ENCODE results near the gene BRME1.

BRME1 gene

GRCh38 chr19:13937479-13938300 lies 31.8 kb upstream of the BRME1 start:
- DNase-seq (ENCODE audit: extremely low spot score): no peak
- POLR2A ChIA-PET: interaction anchor here (1.8 kb wide), 1 partner anchor 15 kb away, joined by 6 read pairs; the partner anchor contains the start of gene DCAF15
- TF ChIP-seq FOXA1 (IDR thresholded peaks at IDR 0.05) (no peak), CTBP1 (IDR thresholded peaks at IDR 0.05; ENCODE audit: borderline replicate concordance) (no peak), TARDBP (IDR thresholded peaks at IDR 0.05) (no peak), FOXK2 (IDR thresholded peaks at IDR 0.05) (no peak), LEF1 (IDR thresholded peaks at IDR 0.05; ENCODE audit: borderline replicate concordance) (no peak), FOXM1 (IDR thresholded peaks at IDR 0.05; ENCODE audit: borderline replicate concordance) (no peak), NFRKB (IDR thresholded peaks at IDR 0.05) (no peak), BHLHE40 (IDR thresholded peaks at IDR 0.05; ENCODE audit: borderline replicate concordance) (no peak), SUZ12 (IDR thresholded peaks at IDR 0.05) (no peak), SP1 (IDR thresholded peaks at IDR 0.05) (no peak), ZNF384 (IDR thresholded peaks at IDR 0.05) (no peak), L3MBTL2 (conservative IDR thresholded peaks at IDR 0.05) (no peak), PKNOX1 (IDR thresholded peaks at IDR 0.05) (no peak), ELF4 (IDR thresholded peaks at IDR 0.05) (no peak), ARNT (IDR thresholded peaks at IDR 0.05) (no peak), HDGF (IDR thresholded peaks at IDR 0.05; ENCODE audit: borderline replicate concordance) (no peak)
- CTCF ChIA-PET: no interaction called here

GRCh38 chr19:13935765-13936510 lies 30.0 kb upstream of the BRME1 start:
- ChIA-PET POLR2A (interaction anchor here (0.9 kb wide), 1 partner anchor 16 kb away, joined by 3 read pairs; the partner anchor contains the start of gene DCAF15), CTCF (interaction anchor here (0.6 kb wide), 1 partner anchor 28 kb away, joined by 3 read pairs; no protein-coding TSS in a partner anchor)
- DNase-seq (ENCODE audit: extremely low spot score): no peak
- TF ChIP-seq SP1 (IDR thresholded peaks at IDR 0.05): no peak
- TF ChIP-seq LEF1 (IDR thresholded peaks at IDR 0.05; ENCODE audit: borderline replicate concordance): no peak
- TF ChIP-seq PKNOX1 (IDR thresholded peaks at IDR 0.05): no peak
- TF ChIP-seq FOXK2 (IDR thresholded peaks at IDR 0.05): no peak
- TF ChIP-seq ARNT (IDR thresholded peaks at IDR 0.05): no peak
- no peak for TF ChIP-seq FOXA1 (IDR thresholded peaks at IDR 0.05)
- TF ChIP-seq L3MBTL2 (conservative IDR thresholded peaks at IDR 0.05): no peak
- TF ChIP-seq SUZ12 (IDR thresholded peaks at IDR 0.05): no peak
- TF ChIP-seq HDGF (IDR thresholded peaks at IDR 0.05; ENCODE audit: borderline replicate concordance): no peak
- TF ChIP-seq NFRKB (IDR thresholded peaks at IDR 0.05): no peak
- no peak for TF ChIP-seq CTBP1 (IDR thresholded peaks at IDR 0.05; ENCODE audit: borderline replicate concordance)
- no peak for TF ChIP-seq TARDBP (IDR thresholded peaks at IDR 0.05)
- no peak for TF ChIP-seq BHLHE40 (IDR thresholded peaks at IDR 0.05; ENCODE audit: borderline replicate concordance)
- no peak for TF ChIP-seq ELF4 (IDR thresholded peaks at IDR 0.05)
- TF ChIP-seq ZNF384 (IDR thresholded peaks at IDR 0.05): no peak

GRCh38 chr19:13934785-13935109 lies 28.8 kb upstream of the BRME1 start:
- CTCF ChIA-PET: no interaction called here
- DNase-seq (ENCODE audit: extremely low spot score): no peak
- peak; percentile 82 for TF ChIP-seq TARDBP (IDR thresholded peaks at IDR 0.05)
- TF ChIP-seq LEF1 (IDR thresholded peaks at IDR 0.05; ENCODE audit: borderline replicate concordance): no peak
- POLR2A ChIA-PET: no interaction called here

DNA sequence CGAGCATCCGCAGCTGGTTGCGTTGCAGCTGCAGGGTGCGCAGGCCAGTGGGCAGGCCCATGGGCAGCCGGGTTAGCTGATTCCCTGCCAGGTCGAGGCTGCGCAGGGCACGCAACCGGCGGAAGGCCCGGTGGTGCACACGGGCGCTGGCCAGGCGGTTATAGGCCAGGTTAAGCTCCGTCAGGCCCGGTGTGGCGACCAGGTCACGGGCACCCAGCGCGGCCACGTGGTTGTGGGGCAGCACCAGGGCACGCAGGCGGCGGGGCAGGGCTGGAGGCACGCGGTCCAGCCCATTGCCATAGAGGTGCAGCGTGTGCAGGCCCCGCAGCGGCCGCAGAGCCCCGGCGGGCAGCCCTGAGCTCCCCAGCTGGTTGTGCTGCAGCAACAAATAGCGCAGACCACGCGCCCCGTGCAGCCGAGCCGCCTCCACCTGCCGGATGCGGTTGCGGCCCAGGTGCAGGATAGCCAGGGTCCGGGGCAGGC lies 27.0 kb upstream of the BRME1 start:
- TF ChIP-seq SP1 (IDR thresholded peaks at IDR 0.05) (no peak), TARDBP (IDR thresholded peaks at IDR 0.05) (no peak), ZNF384 (IDR thresholded peaks at IDR 0.05) (no peak), HDGF (IDR thresholded peaks at IDR 0.05; ENCODE audit: borderline replicate concordance) (no peak), PKNOX1 (IDR thresholded peaks at IDR 0.05) (no peak), ELF4 (IDR thresholded peaks at IDR 0.05) (no peak), L3MBTL2 (conservative IDR thresholded peaks at IDR 0.05) (no peak), FOXM1 (IDR thresholded peaks at IDR 0.05; ENCODE audit: borderline replicate concordance) (no peak), SUZ12 (IDR thresholded peaks at IDR 0.05) (no peak), BHLHE40 (IDR thresholded peaks at IDR 0.05; ENCODE audit: borderline replicate concordance) (no peak), LEF1 (IDR thresholded peaks at IDR 0.05; ENCODE audit: borderline replicate concordance) (no peak), ARNT (IDR thresholded peaks at IDR 0.05) (no peak), FOXA1 (IDR thresholded peaks at IDR 0.05) (no peak), CTBP1 (IDR thresholded peaks at IDR 0.05; ENCODE audit: borderline replicate concordance) (no peak), FOXK2 (IDR thresholded peaks at IDR 0.05) (no peak)
- CTCF ChIA-PET: interaction anchor here (0.6 kb wide), 1 partner anchor 53 kb away, joined by 6 read pairs; no protein-coding TSS in a partner anchor
- DNase-seq (ENCODE audit: extremely low spot score): no peak
- POLR2A ChIA-PET: interaction anchor here (1.0 to 1.3 kb wide), 2 partner anchors 16 to 19 kb away, joined by 3 to 4 read pairs; partner anchors contain the start of gene DCAF15

DNA sequence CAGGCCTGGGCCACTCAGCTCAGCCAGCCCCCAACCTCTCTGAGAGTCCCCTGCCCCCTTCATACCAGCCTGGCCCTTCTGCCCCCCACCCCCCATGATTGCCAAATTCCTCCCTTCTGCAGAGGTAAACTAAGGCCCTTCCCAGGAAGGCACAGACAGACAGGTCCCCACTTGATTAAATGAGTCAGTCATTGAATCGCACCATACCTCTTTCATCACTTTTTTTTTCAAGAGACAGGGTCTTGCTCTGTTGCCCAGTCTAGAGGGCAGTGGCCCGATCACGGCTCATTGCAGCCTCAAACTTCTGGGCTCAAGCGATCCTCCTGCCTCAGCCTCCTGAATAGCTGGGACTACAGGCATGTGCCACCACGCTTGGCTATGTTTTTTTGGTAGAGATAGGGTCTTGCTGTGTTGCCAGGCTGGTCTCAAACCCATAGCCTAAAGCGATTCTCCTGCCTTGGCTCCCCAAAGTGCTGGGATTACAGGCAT lies 26.3 kb upstream of the BRME1 start:
- POLR2A ChIA-PET: no interaction called here

More for the DNA sequence above, 26.3 kb upstream of the BRME1 start:
- no peak for DNase-seq (ENCODE audit: extremely low spot score)
- no peak for TF ChIP-seq NFRKB (IDR thresholded peaks at IDR 0.05)
- TF ChIP-seq FOXK2 (IDR thresholded peaks at IDR 0.05): no peak
- no peak for TF ChIP-seq HDGF (IDR thresholded peaks at IDR 0.05; ENCODE audit: borderline replicate concordance)
- no peak for TF ChIP-seq PKNOX1 (IDR thresholded peaks at IDR 0.05)
- TF ChIP-seq FOXA1 (IDR thresholded peaks at IDR 0.05): no peak
- TF ChIP-seq SP1 (IDR thresholded peaks at IDR 0.05): no peak
- TF ChIP-seq ZNF384 (IDR thresholded peaks at IDR 0.05): no peak
- TF ChIP-seq ELF4 (IDR thresholded peaks at IDR 0.05): no peak
- no peak for TF ChIP-seq LEF1 (IDR thresholded peaks at IDR 0.05; ENCODE audit: borderline replicate concordance)
- no peak for TF ChIP-seq BHLHE40 (IDR thresholded peaks at IDR 0.05; ENCODE audit: borderline replicate concordance)
- TF ChIP-seq L3MBTL2 (conservative IDR thresholded peaks at IDR 0.05): no peak
- no peak for TF ChIP-seq FOXM1 (IDR thresholded peaks at IDR 0.05; ENCODE audit: borderline replicate concordance)
- no peak for TF ChIP-seq TARDBP (IDR thresholded peaks at IDR 0.05)
- TF ChIP-seq CTBP1 (IDR thresholded peaks at IDR 0.05; ENCODE audit: borderline replicate concordance): no peak
- TF ChIP-seq ARNT (IDR thresholded peaks at IDR 0.05): no peak
- no peak for TF ChIP-seq SUZ12 (IDR thresholded peaks at IDR 0.05)
- CTCF ChIA-PET: no interaction called here
